Measurements from ENCODE around the gene MACROD1.

MACROD1 gene

GRCh38 chr11:64069401-64070313 lies 96.3 kb downstream of the MACROD1 start:
- DNase-seq, result no peak

GRCh38 chr11:64068705-64069400 lies 97.1 kb downstream of the MACROD1 start:
- no peak for DNase-seq

- no peak for DNase-seq
Measured at GRCh38 chr11:64067230-64067993, 98.5 kb downstream of the MACROD1 start.

- no peak for DNase-seq
Measured at GRCh38 chr11:64065712-64066111, 100.2 kb downstream of the MACROD1 start.

GRCh38 chr11:64065141-64065465 lies 100.8 kb downstream of the MACROD1 start:
- DNase-seq, result no peak

GRCh38 chr11:64064374-64065140 lies 101.4 kb downstream of the MACROD1 start:
- no peak for DNase-seq

GRCh38 chr11:64063777-64064176 lies 102.1 kb downstream of the MACROD1 start:
- no peak for DNase-seq

- DNase-seq, result no peak
Measured at GRCh38 chr11:64062185-64063039, 103.5 kb downstream of the MACROD1 start.

- no peak for DNase-seq
Measured at GRCh38 chr11:64060861-64061444, 105.0 kb downstream of the MACROD1 start.

GRCh38 chr11:64060263-64060860 lies 105.6 kb downstream of the MACROD1 start:
- DNase-seq, result no peak

GRCh38 chr11:64059339-64060140 lies 106.4 kb downstream of the MACROD1 start:
- no peak for DNase-seq

- no peak for DNase-seq
Measured at GRCh38 chr11:64058494-64058893, 107.4 kb downstream of the MACROD1 start.

- DNase-seq, result no peak
Measured at GRCh38 chr11:64057890-64058289, 108.0 kb downstream of the MACROD1 start.

GRCh38 chr11:64056861-64057260 lies 109.1 kb downstream of the MACROD1 start:
- no peak for DNase-seq

GRCh38 chr11:64056213-64056785 lies 109.6 kb downstream of the MACROD1 start:
- no peak for DNase-seq

GRCh38 chr11:64055077-64055476 lies 110.8 kb downstream of the MACROD1 start:
- no peak for DNase-seq

GRCh38 chr11:64053699-64054098 lies 112.2 kb downstream of the MACROD1 start:
- DNase-seq, result no peak

GRCh38 chr11:64052938-64053622 lies 112.8 kb downstream of the MACROD1 start:
- no peak for DNase-seq

- no peak for DNase-seq
Measured at GRCh38 chr11:64052436-64052835, 113.5 kb downstream of the MACROD1 start.

Data from GOT3 (cell line).